ENCODE results near the gene SUCO. TPM values are rescaled to one million over a fixed set of nuclear protein-coding genes. Genes with fewer than 3 reads are reported as not detected.

The SUCO gene
- total RNA-seq, 1 donor from 2014 or later, result 63.7 TPM

GRCh38 chr1:172515436-172515835 is 17.5 kb upstream of the SUCO start:
- Mint-ChIP-seq H3K4me3 (ENCODE audit: unreplicated experiment) (no peak overlapping the region), H3K4me1 (ENCODE audit: low read depth, unreplicated experiment) (peaks cover 1% of the 10 kb centered on the region), H3K27me3 (ENCODE audit: low read depth, unreplicated experiment) (no peaks in the 10 kb centered on the region), H3K36me3 (ENCODE audit: low read depth, unreplicated experiment) (no peaks in the 10 kb centered on the region), H3K27ac (ENCODE audit: unreplicated experiment) (no peak overlapping the region), H3K9me3 (ENCODE audit: unreplicated experiment) (no peaks in the 10 kb centered on the region)
- H3K27ac ChIP-seq (ENCODE audit: low read depth, low read length), result no peak overlapping the region
- no peak overlapping the region for H3K4me3 ChIP-seq (ENCODE audit: insufficient read depth, low read depth, low read length)
- H3K4me1 ChIP-seq (ENCODE audit: insufficient read depth, low read length), result no peaks in the 10 kb centered on the region
- no peaks in the 10 kb centered on the region for H3K9me3 ChIP-seq (ENCODE audit: insufficient read depth, low read depth, low read length)
- no peak for TF ChIP-seq EZH2 (IDR thresholded peaks at IDR 0.05; ENCODE audit: insufficient read depth, low read length)
- TF ChIP-seq, protein P1, sequence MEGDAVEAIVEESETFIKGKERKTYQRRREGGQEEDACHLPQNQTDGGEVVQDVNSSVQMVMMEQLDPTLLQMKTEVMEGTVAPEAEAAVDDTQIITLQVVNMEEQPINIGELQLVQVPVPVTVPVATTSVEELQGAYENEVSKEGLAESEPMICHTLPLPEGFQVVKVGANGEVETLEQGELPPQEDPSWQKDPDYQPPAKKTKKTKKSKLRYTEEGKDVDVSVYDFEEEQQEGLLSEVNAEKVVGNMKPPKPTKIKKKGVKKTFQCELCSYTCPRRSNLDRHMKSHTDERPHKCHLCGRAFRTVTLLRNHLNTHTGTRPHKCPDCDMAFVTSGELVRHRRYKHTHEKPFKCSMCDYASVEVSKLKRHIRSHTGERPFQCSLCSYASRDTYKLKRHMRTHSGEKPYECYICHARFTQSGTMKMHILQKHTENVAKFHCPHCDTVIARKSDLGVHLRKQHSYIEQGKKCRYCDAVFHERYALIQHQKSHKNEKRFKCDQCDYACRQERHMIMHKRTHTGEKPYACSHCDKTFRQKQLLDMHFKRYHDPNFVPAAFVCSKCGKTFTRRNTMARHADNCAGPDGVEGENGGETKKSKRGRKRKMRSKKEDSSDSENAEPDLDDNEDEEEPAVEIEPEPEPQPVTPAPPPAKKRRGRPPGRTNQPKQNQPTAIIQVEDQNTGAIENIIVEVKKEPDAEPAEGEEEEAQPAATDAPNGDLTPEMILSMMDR (IDR thresholded peaks at IDR 0.05; ENCODE audit: insufficient read depth, low read depth, low read length), result no peak
- no peaks in the 10 kb centered on the region for H3K36me3 ChIP-seq (ENCODE audit: insufficient read depth, low read length)
- no peak overlapping the region for H3K9ac ChIP-seq (ENCODE audit: low read length)
- no peaks in the 10 kb centered on the region for H4K20me1 ChIP-seq (ENCODE audit: insufficient read depth, low read length)
- no peak overlapping the region for H2AFZ ChIP-seq (ENCODE audit: low read depth, low read length)
- no peaks in the 10 kb centered on the region for H3K27me3 ChIP-seq (ENCODE audit: insufficient read depth, low read length)
- H3K79me2 ChIP-seq (ENCODE audit: insufficient read depth, low read length), result no peaks in the 10 kb centered on the region
- no peak overlapping the region for H3K4me2 ChIP-seq (ENCODE audit: low read length)
- DNase-seq (ENCODE audit: low read depth), result no peak
- no peak for FAIRE-seq

- H3K79me2 ChIP-seq (ENCODE audit: insufficient read depth, low read length), result no peaks in the 10 kb centered on the region
- no peak overlapping the region for H3K27ac ChIP-seq (ENCODE audit: low read depth, low read length)
- H3K36me3 ChIP-seq (ENCODE audit: insufficient read depth, low read length), result no peaks in the 10 kb centered on the region
- H3K4me2 ChIP-seq (ENCODE audit: low read length), result no peak overlapping the region
- H3K4me3 ChIP-seq (ENCODE audit: insufficient read depth, low read depth, low read length), result no peak overlapping the region
- no peak overlapping the region for H3K9ac ChIP-seq (ENCODE audit: low read length)
- no peaks in the 10 kb centered on the region for H3K27me3 Mint-ChIP-seq (ENCODE audit: low read depth, unreplicated experiment)
- H3K9me3 Mint-ChIP-seq (ENCODE audit: unreplicated experiment), result no peaks in the 10 kb centered on the region
- H3K9me3 ChIP-seq (ENCODE audit: insufficient read depth, low read depth, low read length), result no peaks in the 10 kb centered on the region
- H3K4me1 Mint-ChIP-seq (ENCODE audit: low read depth, unreplicated experiment), result peaks cover 1% of the 10 kb centered on the region
- no peaks in the 10 kb centered on the region for H3K4me1 ChIP-seq (ENCODE audit: insufficient read depth, low read length)
- H3K27ac Mint-ChIP-seq (ENCODE audit: unreplicated experiment), result no peak overlapping the region
- H3K36me3 Mint-ChIP-seq (ENCODE audit: low read depth, unreplicated experiment), result no peaks in the 10 kb centered on the region
- H4K20me1 ChIP-seq (ENCODE audit: insufficient read depth, low read length), result no peaks in the 10 kb centered on the region
- no peaks in the 10 kb centered on the region for H3K27me3 ChIP-seq (ENCODE audit: insufficient read depth, low read length)
- H2AFZ ChIP-seq (ENCODE audit: low read depth, low read length), result no peak overlapping the region
- no peak for DNase-seq (ENCODE audit: low read depth)
- no peak for TF ChIP-seq EZH2 (IDR thresholded peaks at IDR 0.05; ENCODE audit: insufficient read depth, low read length)
- TF ChIP-seq, protein P1 (IDR thresholded peaks at IDR 0.05; ENCODE audit: insufficient read depth, low read depth, low read length), result no peak
- H3K4me3 Mint-ChIP-seq (ENCODE audit: unreplicated experiment), result no peak overlapping the region
- no peak for FAIRE-seq
Measured at GRCh38 chr1:172515927-172516326, 17.0 kb upstream of the SUCO start.

- no peaks in the 10 kb centered on the region for H3K36me3 ChIP-seq (ENCODE audit: insufficient read depth, low read length)
- Mint-ChIP-seq H3K4me1 (ENCODE audit: low read depth, unreplicated experiment) (peaks cover 1% of the 10 kb centered on the region), H3K27ac (ENCODE audit: unreplicated experiment) (no peak overlapping the region), H3K4me3 (ENCODE audit: unreplicated experiment) (no peak overlapping the region), H3K9me3 (ENCODE audit: unreplicated experiment) (no peaks in the 10 kb centered on the region), H3K27me3 (ENCODE audit: low read depth, unreplicated experiment) (no peaks in the 10 kb centered on the region), H3K36me3 (ENCODE audit: low read depth, unreplicated experiment) (no peaks in the 10 kb centered on the region)
- H3K9ac ChIP-seq (ENCODE audit: low read length), result no peak overlapping the region
- H3K27me3 ChIP-seq (ENCODE audit: insufficient read depth, low read length), result no peaks in the 10 kb centered on the region
- H3K27ac ChIP-seq (ENCODE audit: low read depth, low read length), result no peak overlapping the region
- no peaks in the 10 kb centered on the region for H3K4me1 ChIP-seq (ENCODE audit: insufficient read depth, low read length)
- no peak overlapping the region for H3K4me2 ChIP-seq (ENCODE audit: low read length)
- no peaks in the 10 kb centered on the region for H3K79me2 ChIP-seq (ENCODE audit: insufficient read depth, low read length)
- no peaks in the 10 kb centered on the region for H4K20me1 ChIP-seq (ENCODE audit: insufficient read depth, low read length)
- H3K4me3 ChIP-seq (ENCODE audit: insufficient read depth, low read depth, low read length), result no peak overlapping the region
- H2AFZ ChIP-seq (ENCODE audit: low read depth, low read length), result no peak overlapping the region
- no peak for FAIRE-seq
- H3K9me3 ChIP-seq (ENCODE audit: insufficient read depth, low read depth, low read length), result no peaks in the 10 kb centered on the region
- no peak for DNase-seq (ENCODE audit: low read depth)
- no peak for TF ChIP-seq EZH2 (IDR thresholded peaks at IDR 0.05; ENCODE audit: insufficient read depth, low read length)
- TF ChIP-seq, protein P1 (IDR thresholded peaks at IDR 0.05; ENCODE audit: insufficient read depth, low read depth, low read length), result no peak
Measured at GRCh38 chr1:172517081-172517480, 15.9 kb upstream of the SUCO start.

Data from astrocyte (in vitro differentiated cells and primary cell).